H1 (cell line): Measurements from ENCODE around the gene ADSS2. TPM values are rescaled to one million over a fixed set of nuclear protein-coding genes. Genes with fewer than 3 reads are reported as not detected.

Experiments used
- CTCF ChIA-PET: fragments of 300-600 bp; sonication (Branson Sonifier 250); formaldehyde crosslinking; loops from one replicate; lab custom pipeline; 2021; ENCODE audit not compliant: partially characterized antibody; lab: Charles Lee
- POLR2A ChIA-PET: fragments of 300-600 bp; sonication (Branson Sonifier 250); formaldehyde crosslinking; loops from one replicate; lab custom pipeline; 2021; ENCODE audit warnings: inconsistent platforms; ENCODE audit not compliant: partially characterized antibody; lab: Charles Lee
- DNase-seq, 2 experiments: peaks; one replicate each; pipeline versions ENCODE4 v3.0.0 to v3.0.0-alpha.2; 2010 to 2022; ENCODE audit warnings: low spot score in 2 of 2, low read depth in 1 of 2, mixed read lengths in 1 of 2
- FAIRE-seq: peaks from 2 replicates; lab custom pipeline; 2011; peaks lifted over from hg19 to GRCh38; lab: Jason Lieb, UNC
- H2AFZ ChIP-seq: 2 replicates; pipeline ENCODE4 v1.8.1; 2012; ENCODE audit warnings: low read length, inconsistent platforms
- H2AK5ac ChIP-seq: 2 replicates; pipeline ENCODE4 v1.6.1; 2013; ENCODE audit warnings: low read depth, low read length
- H2BK120ac ChIP-seq: replicated peaks from 2 replicates; pipeline ENCODE3; 2013; ENCODE audit warnings: low read depth, low read length, inconsistent platforms
- H2BK12ac ChIP-seq: 2 replicates; pipeline ENCODE4 v1.6.1; 2013; ENCODE audit warnings: low read depth, low read length
- H2BK15ac ChIP-seq: 2 replicates; pipeline ENCODE4 v1.6.1; 2013; ENCODE audit warnings: low read length
- H2BK20ac ChIP-seq: 2 replicates; pipeline ENCODE4 v1.6.1; 2013; ENCODE audit warnings: low read length
- H2BK5ac ChIP-seq: 2 replicates; pipeline ENCODE4 v1.6.1; 2013; ENCODE audit warnings: low read depth, low read length
- H3K14ac ChIP-seq: 2 replicates; pipeline ENCODE4 v1.6.1; 2013; ENCODE audit warnings: inconsistent platforms; ENCODE audit not compliant: insufficient read length
- H3K18ac ChIP-seq: 2 replicates; pipeline ENCODE4 v1.6.1; 2013; ENCODE audit warnings: low read length; ENCODE audit errors: extremely low read depth
- H3K23ac ChIP-seq: 2 replicates; pipeline ENCODE4 v1.6.1; 2013; ENCODE audit warnings: inconsistent platforms; ENCODE audit not compliant: insufficient read length
- H3K23me2 ChIP-seq: 2 replicates; pipeline ENCODE4 v1.6.1; 2013; ENCODE audit warnings: low read depth, low read length
- H3K27ac ChIP-seq: 2 replicates; pipeline ENCODE4 v1.6.1; 2011; ENCODE audit warnings: low read depth, low read length, inconsistent platforms
- H3K27me3 ChIP-seq, 4 experiments: replicated peaks in 1 of 4; 1 replicate in 1 of 4; 2 replicates in 3 of 4; pipeline versions ENCODE4 v1.6.1 to v1.8.1; 2011 to 2013; ENCODE audit warnings: low read length in 3 of 4, mild to moderate bottlenecking in 3 of 4, inconsistent platforms in 2 of 4, mixed read lengths in 2 of 4, moderate library complexity in 1 of 4; ENCODE audit not compliant: control insufficient read depth in 3 of 4, insufficient read depth in 3 of 4; ENCODE audit errors: extremely low read depth in 1 of 4
- H3K36me3 ChIP-seq, 4 experiments: 2 replicates each; pipeline versions ENCODE4 v1.6.1 to v1.8.1; 2011 to 2013; ENCODE audit warnings: mild to moderate bottlenecking in 4 of 4, low read length in 3 of 4, moderate library complexity in 2 of 4, control low read depth in 1 of 4, inconsistent platforms in 1 of 4; ENCODE audit not compliant: insufficient read depth in 4 of 4, control insufficient read depth in 2 of 4
- H3K4ac ChIP-seq: replicated peaks from 2 replicates; pipeline ENCODE3; 2013; ENCODE audit warnings: low read length, low read depth, mixed read lengths, inconsistent platforms; ENCODE audit not compliant: insufficient read length
- H3K4me1 ChIP-seq, 4 experiments: replicated peaks in 1 of 4; 1 replicate in 1 of 4; 2 replicates in 3 of 4; pipeline versions ENCODE4 v1.6.1 to v1.8.1; 2011 to 2013; ENCODE audit warnings: low read length in 3 of 4, inconsistent platforms in 2 of 4, mixed read lengths in 1 of 4; ENCODE audit not compliant: insufficient read depth in 4 of 4, control insufficient read depth in 3 of 4
- H3K4me2 ChIP-seq, 2 experiments: 2 replicates each; pipeline versions ENCODE4 v1.6.1 to v1.8.1; 2011 to 2013; ENCODE audit warnings: low read depth in 2 of 2, low read length in 2 of 2, control low read depth in 1 of 2, inconsistent platforms in 1 of 2, mild to moderate bottlenecking in 1 of 2; ENCODE audit not compliant: insufficient read depth in 1 of 2
- H3K4me3 ChIP-seq, 4 experiments: fragments of 200-600, 300-600 bp in 1 of 4; sonication (generic), shearing (Covaris generic), sonication (Bioruptor Twin) in 1 of 4; 2 replicates each; pipeline versions ENCODE4 v1.5.1 to v1.8.1; 2011 to 2016; ENCODE audit warnings: low read length in 4 of 4, low read depth in 3 of 4, control low read depth in 2 of 4, inconsistent platforms in 2 of 4, mild to moderate bottlenecking in 2 of 4, mixed read lengths in 1 of 4, moderate library complexity in 1 of 4; ENCODE audit not compliant: insufficient read depth in 2 of 4; ENCODE audit errors: extremely low read depth in 1 of 4
- H3K56ac ChIP-seq: replicated peaks from 2 replicates; pipeline ENCODE3; 2013; ENCODE audit warnings: low read depth, mild to moderate bottlenecking, mixed read lengths, low read length, inconsistent platforms; ENCODE audit not compliant: insufficient read length
- H3K79me1 ChIP-seq: 2 replicates; pipeline ENCODE4 v1.6.1; 2013; ENCODE audit warnings: low read depth, low read length, control low read depth
- H3K79me2 ChIP-seq, 2 experiments: 2 replicates each; pipeline versions ENCODE4 v1.6.1 to v1.8.1; 2012 to 2013; ENCODE audit warnings: low read length in 2 of 2, mild to moderate bottlenecking in 2 of 2, inconsistent platforms in 1 of 2; ENCODE audit not compliant: insufficient read depth in 2 of 2, control insufficient read depth in 1 of 2
- H3K9ac ChIP-seq, 4 experiments: replicated peaks in 1 of 4; 1 replicate in 1 of 4; 2 replicates in 3 of 4; pipeline versions ENCODE4 v1.6.1 to v1.8.1; 2011 to 2013; ENCODE audit warnings: low read depth in 3 of 4, low read length in 3 of 4, control low read depth in 2 of 4, mild to moderate bottlenecking in 2 of 4, moderate library complexity in 2 of 4, inconsistent platforms in 1 of 4; ENCODE audit errors: extremely low read depth in 1 of 4
- H3K9me3 ChIP-seq, 2 experiments: 2 replicates each; pipeline versions ENCODE4 v1.6.1 to v1.8.1; 2012 to 2013; ENCODE audit warnings: mild to moderate bottlenecking in 2 of 2, moderate library complexity in 2 of 2, control low read depth in 1 of 2, inconsistent platforms in 1 of 2, low read depth in 1 of 2, low read length in 1 of 2, mixed read lengths in 1 of 2; ENCODE audit not compliant: insufficient read depth in 2 of 2
- H4K20me1 ChIP-seq, 2 experiments: replicated peaks in 1 of 2; 2 replicates each; pipeline versions ENCODE3 to v1.8.1; 2011 to 2013; ENCODE audit warnings: inconsistent platforms in 2 of 2, low read length in 2 of 2, mild to moderate bottlenecking in 1 of 2; ENCODE audit not compliant: insufficient read depth in 2 of 2, control insufficient read depth in 1 of 2
- H4K5ac ChIP-seq: 2 replicates; pipeline ENCODE4 v1.6.1; 2013; ENCODE audit warnings: low read length, low read depth, mixed read lengths, inconsistent platforms; ENCODE audit not compliant: insufficient read length
- H4K8ac ChIP-seq: 2 replicates; pipeline ENCODE4 v1.8.0; 2013; ENCODE audit warnings: mild to moderate bottlenecking, moderate library complexity, low read length, inconsistent platforms; ENCODE audit not compliant: insufficient read depth; ENCODE audit errors: extremely low read depth
- H4K91ac ChIP-seq: replicated peaks from 2 replicates; pipeline ENCODE3; 2013; ENCODE audit warnings: low read length, mixed read lengths, inconsistent platforms; ENCODE audit not compliant: insufficient read length
- CBX5 ChIP-seq: fragments of 300-800, 300-1000 bp; sonication (generic); IDR thresholded peaks from 2 replicates; pipeline ENCODE4 v1.7.1; 2016; ENCODE audit warnings: antibody characterized with exemption, low read length, low read depth
- KDM1A ChIP-seq: fragments of 200-600, 300-600 bp; sonication (generic); IDR thresholded peaks from 2 replicates; pipeline ENCODE4 v1.7.1; 2016; ENCODE audit warnings: mild to moderate bottlenecking, low read length, borderline replicate concordance
- NRF1 ChIP-seq: IDR thresholded peaks from 2 replicates; pipeline ENCODE4 v1.6.1; 2011; ENCODE audit warnings: mild to moderate bottlenecking, low read depth, low read length, improper control_type of control experiment
- ZNF274 ChIP-seq: IDR thresholded peaks from 2 replicates; pipeline ENCODE4 v1.7.0; 2012; ENCODE audit warnings: low read length, borderline replicate concordance; ENCODE audit errors: extremely low read depth
- WGBS, 2 experiments: shearing (Covaris generic) in 1 of 2; methylation state at CpG; one replicate each; pipeline versions ENCODE4 v1.1.6 to v1.1.7; 2013 to 2015; ENCODE audit warnings: low lambda C conversion rate in 2 of 2, mixed read lengths in 2 of 2, inconsistent platforms in 1 of 2, low coverage in 1 of 2, missing lambda C conversion rate in 1 of 2; ENCODE audit not compliant: insufficient replicate concordance in 2 of 2, insufficient coverage in 1 of 2, insufficient read length in 1 of 2; ENCODE audit errors: extremely low coverage in 1 of 2, missing lambda C conversion rate in 1 of 2; 5-methylcytosine and 5-hydroxymethylcytosine counted together
- polyA plus RNA-seq, 7 experiments: library from polyadenylated mRNA; depleted of rRNA in 3 of 7; stranded (reverse) in 5 of 7; unstranded in 2 of 7; fragments of >200 nt in 5 of 7; fragments of 200-250 nt in 2 of 7; gene quantifications; 1 replicate in 5 of 7; 2 replicates in 1 of 7; 4 replicates in 1 of 7; pipeline versions ENCODE4 v1.2.1 to v1.2.3, GENCODE V29; 2011 to 2013; ENCODE audit warnings: missing spikeins in 2 of 7, mixed read lengths in 2 of 7
- total RNA-seq: library from RNA; stranded (reverse); fragmentation: NEBNext Ultra II Directional; extraction: Animal tissue kit (Norgen Biotek cat#: 25700); gene quantifications from 2 replicates; pipeline ENCODE4 v1.2.1, GENCODE V29; 2021

ADSS2 gene
- total and polyA plus RNA-seq, 2 of the 8 experiments (the other 6 are each of a cell fraction or from before 2014, with no cell fraction given) = 29.8 to 108 TPM

DNA sequence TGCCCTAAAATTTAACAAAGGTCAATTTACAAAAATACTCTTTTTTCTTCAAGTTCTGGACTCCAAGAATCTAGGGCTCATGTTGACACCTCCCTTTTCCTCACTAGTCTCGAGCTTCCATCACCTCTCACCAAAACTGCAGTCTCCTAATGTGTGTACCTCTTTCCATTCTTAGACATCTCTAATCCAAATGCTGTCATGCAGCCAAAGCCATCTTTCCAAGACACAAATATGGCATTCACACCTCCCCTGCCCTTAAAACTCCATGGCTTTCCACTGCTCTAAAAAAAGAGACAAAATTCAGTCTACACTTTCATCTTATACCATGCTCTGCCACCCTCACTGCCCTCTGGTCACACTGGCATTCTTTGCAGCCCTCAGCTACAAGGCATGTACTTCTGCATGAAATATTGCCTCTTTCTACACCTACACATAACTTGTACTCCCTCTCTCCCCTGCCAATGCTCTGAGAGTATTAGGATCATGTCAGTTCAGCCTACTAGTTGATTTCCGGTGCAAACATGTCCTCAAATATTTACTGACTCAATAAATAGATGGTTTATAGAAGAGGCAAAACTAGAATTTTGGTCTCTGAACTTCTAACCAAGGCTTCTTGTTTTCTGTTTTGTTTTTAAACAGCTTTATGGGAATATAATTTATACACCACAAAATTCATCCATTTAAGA lies 26.9 kb downstream of the ADSS2 start:
- Histone ChIP-seq H3K4me2 (no peak overlapping the region), H4K91ac (no peak overlapping the region), H3K23me2 (no peaks in the 10 kb centered on the region), H3K79me1 (no peaks in the 10 kb centered on the region), H3K18ac (no peak overlapping the region), H2AFZ (no peak overlapping the region), H4K8ac (no peak overlapping the region), H3K36me3 (peaks cover 6 to 49% (median 21%) of the 10 kb centered on the region in 4 experiments; a peak in 6 of 8 replicates), H2BK20ac (no peak overlapping the region), H2BK5ac (no peak overlapping the region), H3K27ac (no peak overlapping the region), H2BK120ac (no peak overlapping the region), H3K9ac (no peak overlapping the region), H2BK12ac (no peak overlapping the region), H3K79me2 (no peaks in the 10 kb centered on the region), H3K23ac (no peak overlapping the region), H4K5ac (no peak overlapping the region), H2AK5ac (no peak overlapping the region), H3K4me1 (no peaks in the 10 kb centered on the region), H4K20me1 (no peaks in the 10 kb centered on the region), H3K4ac (no peak overlapping the region), H3K27me3 (no peaks in the 10 kb centered on the region), H3K14ac (no peak overlapping the region), H3K4me3 (no peak overlapping the region), H2BK15ac (no peak overlapping the region), H3K9me3 (no peaks in the 10 kb centered on the region), H3K56ac (no peak overlapping the region)
- ChIA-PET POLR2A (no interaction called here), CTCF (interaction anchor here (0.6 to 1.7 kb wide), 2 partner anchors 11 to 731 kb away, joined by 3 to 6 read pairs; no protein-coding TSS in a partner anchor)
- TF ChIP-seq CBX5 = no peak
- TF ChIP-seq ZNF274 = no peak
- no peak for TF ChIP-seq NRF1
- TF ChIP-seq KDM1A = no peak
- DNase-seq (no peak), FAIRE-seq (no peak)
- WGBS, 2 experiments = 92% methylated on average over 2 of the region's 2 CpGs; no CpG with 5 or more reads in 1 of the 2 experiments
